ENCODE measurements around the gene LDB3. TPM values are rescaled to one million over a fixed set of nuclear protein-coding genes. Genes with fewer than 3 reads are reported as not detected.

LDB3 gene
- total and polyA plus RNA-seq, 9 of the 15 experiments (the other 6 are each of a cell fraction or from before 2014, with no cell fraction given), result 0.03 TPM; not detected in 8

- TF ChIP-seq UBTF (IDR thresholded peaks at IDR 0.05; ENCODE audit: borderline replicate concordance in 1 of 2, low read depth in 2 of 2, low read length in 2 of 2), result no peak
Measured at GRCh38 chr10:86652361-86653202, 15.7 kb upstream of the LDB3 start (continued).

GRCh38 chr10:86653379-86653778 lies 14.9 kb upstream of the LDB3 start:
- no peak for DNase-seq (ENCODE audit: extremely low read depth in 1 of 4, low spot score in 3 of 4)
- H3K79me2 ChIP-seq (ENCODE audit: control insufficient read depth, insufficient read depth, low read length), result no peaks in the 10 kb centered on the region
- peaks cover 4 to 89% of the 10 kb centered on the region in 2 experiments; a peak in 3 of 5 replicates for H3K27me3 ChIP-seq (ENCODE audit: control insufficient read depth in 2 of 2, insufficient read depth in 2 of 2, low read length in 2 of 2)
- no peak overlapping the region for H3K4me3 ChIP-seq
- 15% methylated on average over 3 of the region's 3 CpGs for WGBS (ENCODE audit: insufficient coverage, low coverage, missing lambda C conversion rate)
- no peak overlapping the region for H3K27ac ChIP-seq (ENCODE audit: extremely low read depth, low read depth, low read length)
- no peaks in the 10 kb centered on the region for H3K9me1 ChIP-seq (ENCODE audit: control insufficient read depth, insufficient read depth, low read length)
- no peak overlapping the region for H2AFZ ChIP-seq (ENCODE audit: low read depth, low read length)
- POLR2A ChIA-PET, result no interaction called here
- peaks cover 0 to 4% of the 10 kb centered on the region in 2 experiments; a peak in 2 of 5 replicates for H3K4me1 ChIP-seq (replicated peaks in 1 of 2; ENCODE audit: control insufficient read depth in 2 of 2, insufficient read depth in 2 of 2, low read length in 2 of 2)
- no peaks in the 10 kb centered on the region for H3K36me3 ChIP-seq (ENCODE audit: control insufficient read depth, insufficient read depth, low read length)
- ATAC-seq, result no peak
- CTCF ChIA-PET (ENCODE audit: low intra/inter-chr PET ratio), result no interaction called here
- TF ChIP-seq GMEB1 (CRISPR knock-in tag; IDR thresholded peaks at IDR 0.05), result no peak
- no peak for TF ChIP-seq MBD2 (IDR thresholded peaks at IDR 0.05; ENCODE audit: borderline replicate concordance, low read depth)
- no peak for TF ChIP-seq MIER1 (IDR thresholded peaks at IDR 0.05; ENCODE audit: low read depth)
- no peak for TF ChIP-seq RUNX1 (IDR thresholded peaks at IDR 0.05; ENCODE audit: low read depth)
- TF ChIP-seq KDM2B (CRISPR knock-in tag; IDR thresholded peaks at IDR 0.05), result no peak
- TF ChIP-seq CBFB (CRISPR knock-in tag; IDR thresholded peaks at IDR 0.05), result no peak
- no peak for TF ChIP-seq SPI1 (IDR thresholded peaks at IDR 0.05; ENCODE audit: borderline replicate concordance, low read depth, low read length)
- no TSS peak for BruUV-seq (replicated peaks)
- H3K9me3 ChIP-seq (replicated peaks; ENCODE audit: control insufficient read depth, insufficient read depth, low read depth, low read length), result no peaks in the 10 kb centered on the region
- no peak overlapping the region for H3K4me2 ChIP-seq (ENCODE audit: insufficient read depth, low read length)
- no peak overlapping the region for H3K9ac ChIP-seq (ENCODE audit: insufficient read depth in 1 of 2, low read depth in 2 of 2, low read length in 2 of 2)
- FAIRE-seq, result no peak
- intact Hi-C loops (cut with micrococcal nuclease) (no loop called here), in situ Hi-C loops (cut with MboI) (no loop called here)
- H4K20me1 ChIP-seq (replicated peaks; ENCODE audit: control insufficient read depth, insufficient read depth, low read length), result no peaks in the 10 kb centered on the region
